GM12892 (cell line): ENCODE measurements around the gene ATXN10.

Experiments used
- POLR2A ChIP-seq: IDR thresholded peaks from 2 replicates; pipeline ENCODE4 v1.6.1; 2011; ENCODE audit warnings: low read depth, low read length, control low read depth
- POLR2AphosphoS5 ChIP-seq: IDR thresholded peaks from 2 replicates; pipeline ENCODE4 v1.6.1; 2011; ENCODE audit warnings: low read depth, low read length, control low read depth
- TAF1 ChIP-seq: IDR thresholded peaks from 2 replicates; pipeline ENCODE4 v1.6.1; 2011; ENCODE audit warnings: low read depth, mild to moderate bottlenecking, control low read depth, low read length, borderline replicate concordance

GRCh38 chr22:45670981-45671782 lies 452 bp upstream of the ATXN10 start:
- no peak for TF ChIP-seq POLR2A
- TF ChIP-seq POLR2AphosphoS5, result no peak
- TF ChIP-seq TAF1, result no peak
